T-helper 2 cell treated with Interferon-gamma antibody and Interleukin-4, amounts not matched to agents 100 ng/mL and 5 ng/mL, for 36 hours (primary cell): ENCODE data around the gene RIMBP2. TPM values are rescaled to one million over a fixed set of nuclear protein-coding genes. Genes with fewer than 3 reads are reported as not detected.

ENCODE experiments used
- total RNA-seq: library from RNA; stranded (reverse); gene quantifications from 2 replicates; pipeline ENCODE4 v1.2.3, GENCODE V29; 2022

RIMBP2 gene
- total RNA-seq, 1 donor from 2014 or later: not detected

Other genes with a start within 250 kb of the RIMBP2 start
- 22.0 and 24.1 TPM in 2 replicates for gene STX2, start 123.0 kb upstream of the RIMBP2 start, total RNA-seq
- 1,179 and 1,208 TPM in 2 replicates for gene RAN, start 155.8 kb upstream of the RIMBP2 start, total RNA-seq
- gene ADGRD1, start 237.6 kb upstream of the RIMBP2 start, total RNA-seq: 0.50 and 0.61 TPM in 2 replicates